GM23248 (cell line): Measurements from ENCODE around the gene RRP36.

Experiments used
- EZH2 ChIP-seq: fragments of 200-600 bp; sonication (generic); IDR thresholded peaks from 2 replicates; pipeline ENCODE4 v1.6.1; 2018; ENCODE audit warnings: antibody characterized with exemption, mild to moderate bottlenecking; ENCODE audit not compliant: insufficient read depth, poor library complexity, severe bottlenecking
- EZH2phosphoT487 ChIP-seq: fragments of 200-600 bp; sonication (generic); IDR thresholded peaks from 2 replicates; pipeline ENCODE4 v1.6.1; 2018; ENCODE audit warnings: antibody characterized with exemption, moderate library complexity, mild to moderate bottlenecking, low read depth; ENCODE audit not compliant: insufficient read depth

DNA sequence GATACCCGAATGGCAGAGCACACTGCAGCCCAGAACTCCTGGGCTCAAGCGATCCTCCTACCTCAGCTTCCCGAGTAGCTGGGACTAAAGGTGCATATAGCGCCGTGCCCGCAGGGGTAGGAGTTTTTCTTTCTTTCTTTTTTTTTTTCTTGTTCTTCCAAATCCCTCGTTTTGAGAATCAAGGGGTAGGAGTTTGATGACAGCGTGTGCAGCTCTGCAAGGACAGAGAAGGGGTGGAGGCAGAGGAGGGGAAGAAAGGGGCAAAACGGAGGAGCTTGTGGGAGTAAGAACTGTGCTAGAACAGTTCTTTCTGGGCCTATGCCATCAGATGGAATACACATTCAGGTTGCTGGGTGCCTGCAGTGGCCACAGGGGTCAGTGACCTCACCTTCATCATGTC is 15.3 kb downstream of the RRP36 start:
- TF ChIP-seq EZH2phosphoT487 (no peak), EZH2 (no peak)
